HG02610 (cell line): Measurements from ENCODE around the gene MAP3K9.

Experiments used
- ATAC-seq: cut with Tn5 transposase; IDR thresholded peaks from one replicate; pipeline ENCODE4 v1.9.1; 2021; ENCODE audit warnings: mild to moderate bottlenecking, moderate library complexity; ENCODE audit not compliant: unreplicated experiment

Gene MAP3K9

DNA sequence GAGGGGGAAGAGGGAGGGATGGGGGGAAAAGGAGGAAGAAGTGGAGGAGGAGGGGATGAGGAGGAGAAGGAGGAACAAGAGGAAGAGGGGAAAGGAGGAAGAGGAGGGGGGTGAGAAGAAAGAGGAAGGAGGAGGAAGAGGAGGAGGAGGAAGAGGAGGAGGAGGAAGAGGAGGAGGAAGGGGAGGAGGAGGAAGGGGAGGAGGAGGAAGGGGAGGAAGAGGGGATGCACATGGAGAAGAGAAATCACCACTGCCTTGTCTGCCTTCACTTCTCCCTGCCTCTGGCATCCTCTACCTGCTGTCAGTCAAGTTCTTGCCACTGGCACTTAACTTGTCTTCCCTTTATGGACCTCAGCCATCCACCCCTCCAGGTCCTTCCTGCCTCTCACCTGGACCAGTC lies 107.7 kb downstream of the MAP3K9 start:
- ATAC-seq = no peak

DNA sequence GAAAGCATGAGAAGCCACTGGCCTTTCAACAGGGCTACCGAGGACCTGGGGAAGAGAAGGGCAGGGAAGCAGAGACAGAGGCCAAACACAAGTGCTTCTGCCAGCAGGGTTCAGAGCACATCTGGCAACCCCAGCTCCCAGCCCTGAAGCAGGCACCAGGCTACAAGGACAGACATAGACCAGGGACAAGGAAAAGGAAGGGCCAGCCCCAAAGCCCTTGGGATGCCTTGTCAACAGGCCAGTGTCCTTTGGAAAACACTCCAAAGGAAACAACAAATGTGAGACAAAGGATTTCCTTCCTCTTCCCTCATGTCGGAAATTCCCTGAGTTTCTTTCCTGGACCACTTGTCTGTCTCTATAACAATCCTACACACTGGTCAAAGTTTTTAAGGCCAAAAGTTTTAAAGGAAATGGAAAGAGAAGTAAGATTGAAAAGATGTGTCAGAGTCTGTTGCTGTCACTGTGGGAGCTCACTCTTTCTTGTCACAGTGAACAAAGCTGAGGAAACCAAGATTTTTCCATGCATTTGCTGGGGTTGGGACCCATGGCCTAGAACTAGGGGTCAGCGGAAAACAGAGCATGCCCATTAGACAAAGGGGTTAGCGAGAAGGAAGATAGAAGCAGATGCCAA lies 108.2 kb downstream of the MAP3K9 start:
- no peak for ATAC-seq

DNA sequence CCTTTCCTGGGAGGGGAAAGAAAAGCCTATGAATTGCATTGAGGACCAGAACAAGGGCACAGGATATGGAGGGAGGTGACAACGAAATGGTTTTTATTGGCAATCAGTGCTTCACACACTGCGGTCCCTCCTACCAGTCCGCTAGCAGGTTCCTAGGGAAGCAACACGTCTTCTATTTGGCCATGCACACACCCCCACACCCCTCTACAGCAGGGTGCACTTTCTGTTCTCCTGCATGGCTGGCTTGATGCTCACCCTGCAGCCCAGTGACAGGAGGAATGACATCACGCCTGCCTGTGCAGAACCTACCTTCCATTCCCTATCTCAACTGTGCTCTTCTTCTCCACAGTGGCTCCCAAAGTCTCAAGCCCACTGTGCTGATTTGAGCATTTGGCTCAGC lies 109.7 kb downstream of the MAP3K9 start:
- ATAC-seq = no peak

DNA sequence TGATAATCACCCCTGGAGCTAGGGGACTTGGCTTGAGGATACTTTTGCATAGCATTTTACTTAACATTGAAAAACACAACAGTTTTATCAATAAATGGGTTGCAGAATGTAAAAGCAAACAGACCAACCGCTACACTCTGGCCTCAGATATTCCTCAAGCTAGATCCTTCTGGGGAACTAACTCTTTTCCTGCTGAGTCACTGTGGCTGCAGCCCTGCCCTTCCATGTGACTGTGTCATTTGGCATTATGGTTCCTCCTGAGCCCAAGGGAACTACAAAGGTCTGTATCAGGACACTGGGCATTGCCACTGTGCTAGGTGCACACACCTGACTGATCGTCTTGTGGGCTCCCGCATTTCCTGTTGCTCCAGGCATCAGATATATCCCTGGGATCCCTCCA lies 111.0 kb downstream of the MAP3K9 start:
- ATAC-seq = no peak

DNA sequence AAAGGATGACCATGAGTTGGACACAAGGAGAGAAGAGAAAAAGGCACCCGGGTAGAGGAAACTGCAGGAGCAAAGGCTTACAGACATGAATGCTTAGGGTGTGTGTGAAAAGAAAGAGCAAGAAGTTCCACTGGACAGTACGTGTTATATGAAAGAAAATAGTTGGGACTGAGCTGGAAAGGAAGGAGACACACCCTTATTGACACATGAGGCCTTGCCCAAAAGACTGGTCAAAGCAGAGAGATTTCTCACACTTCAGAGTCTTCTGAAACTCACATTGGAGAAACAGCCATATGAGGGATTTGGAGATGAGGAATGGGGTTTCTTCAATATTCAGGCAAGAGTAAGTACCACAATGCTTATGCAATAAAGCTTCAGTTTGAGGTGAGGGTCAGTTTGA lies 111.6 kb downstream of the MAP3K9 start:
- no peak for ATAC-seq

DNA sequence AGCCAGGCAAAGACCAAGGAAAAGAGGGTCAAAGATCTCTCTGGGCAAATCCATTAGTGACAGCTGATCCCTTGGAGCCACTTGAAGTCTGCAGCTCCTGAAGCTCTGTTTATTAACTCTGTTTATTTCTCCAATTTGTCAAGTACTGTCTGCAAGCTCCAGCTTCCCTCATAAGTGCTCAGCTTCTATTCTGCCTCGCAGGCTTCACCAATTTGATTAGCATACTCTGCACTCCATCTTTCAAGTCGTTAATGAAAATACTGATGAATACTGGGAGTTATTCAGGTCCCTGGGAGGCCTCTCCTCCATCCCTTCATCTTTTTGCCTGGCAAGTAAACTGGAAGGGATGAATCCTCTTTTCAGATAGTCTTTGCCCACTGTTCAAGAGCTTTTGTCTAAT lies 113.3 kb downstream of the MAP3K9 start:
- ATAC-seq = no peak

DNA sequence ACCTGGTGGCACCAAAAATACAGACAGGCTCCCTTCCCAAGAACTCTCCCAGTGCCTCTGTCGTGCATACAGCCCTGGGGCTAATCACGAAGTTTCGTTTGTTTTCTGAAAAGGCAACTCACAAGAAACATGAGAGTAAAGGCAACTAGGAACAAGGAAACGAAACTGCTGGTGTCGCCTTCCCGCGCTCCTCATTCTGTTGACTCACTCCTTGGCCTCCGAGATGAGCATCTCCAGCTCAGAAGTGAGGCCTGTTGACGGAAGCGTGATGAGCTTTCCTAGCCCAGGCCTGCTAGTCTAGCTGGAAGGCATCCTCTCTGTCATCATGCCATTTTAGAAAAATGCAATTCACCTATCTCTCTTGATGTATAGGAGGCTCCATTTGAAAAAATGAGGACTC lies 117.1 kb downstream of the MAP3K9 start:
- ATAC-seq = no peak

DNA sequence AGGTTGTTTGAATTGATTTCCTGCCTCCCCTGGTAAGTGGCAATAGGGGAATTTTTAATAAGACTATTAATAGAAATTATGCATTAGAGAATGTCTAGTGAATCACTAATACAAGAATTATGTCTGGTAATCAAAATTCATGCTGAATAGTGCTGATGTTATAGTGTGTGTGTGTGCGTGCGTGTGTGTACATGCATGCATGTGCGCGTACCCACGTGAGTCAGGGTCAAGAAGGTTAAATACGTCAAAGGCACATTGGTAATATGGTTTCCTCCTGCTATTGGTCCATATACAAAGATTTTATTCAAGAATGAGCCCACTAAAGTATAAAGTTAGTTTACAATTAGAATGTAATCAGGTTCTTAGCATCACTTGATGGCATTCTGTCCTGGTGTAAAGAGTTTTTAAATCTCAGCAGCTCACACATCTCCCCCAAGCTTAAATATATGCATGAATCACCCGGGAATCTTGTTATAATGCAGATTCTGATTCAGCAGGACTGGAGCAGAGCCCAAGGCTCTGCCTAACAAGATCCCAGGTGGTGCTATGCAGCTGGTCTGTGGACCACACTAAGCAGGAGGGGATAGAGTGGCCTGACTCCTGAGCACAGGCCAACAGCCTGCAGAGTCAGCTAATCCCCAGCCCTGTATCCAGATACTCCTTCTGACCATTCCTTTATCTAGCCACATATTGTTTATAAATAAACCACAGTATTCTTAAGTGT lies 123.7 kb downstream of the MAP3K9 start:
- ATAC-seq = no peak

DNA sequence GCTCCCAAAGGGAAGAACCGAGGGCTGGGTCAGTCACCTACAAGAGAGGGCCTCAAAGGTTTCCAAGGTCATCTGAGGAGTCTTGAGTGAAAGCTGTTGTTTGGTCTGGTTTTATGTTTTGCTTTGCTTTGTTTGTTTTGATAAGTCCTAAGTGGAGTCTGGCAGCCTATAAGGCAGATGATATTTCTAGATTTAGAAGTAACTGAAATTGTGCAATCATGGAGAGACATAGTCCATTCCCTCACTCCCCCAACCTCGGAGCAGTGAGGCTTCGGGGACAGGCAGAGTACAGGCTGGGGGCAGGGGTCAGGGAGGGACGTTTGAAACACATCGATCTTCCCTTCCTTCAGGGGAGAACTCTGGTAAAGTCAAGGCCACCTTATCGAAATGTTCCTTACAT lies 125.3 kb downstream of the MAP3K9 start:
- no peak for ATAC-seq

DNA sequence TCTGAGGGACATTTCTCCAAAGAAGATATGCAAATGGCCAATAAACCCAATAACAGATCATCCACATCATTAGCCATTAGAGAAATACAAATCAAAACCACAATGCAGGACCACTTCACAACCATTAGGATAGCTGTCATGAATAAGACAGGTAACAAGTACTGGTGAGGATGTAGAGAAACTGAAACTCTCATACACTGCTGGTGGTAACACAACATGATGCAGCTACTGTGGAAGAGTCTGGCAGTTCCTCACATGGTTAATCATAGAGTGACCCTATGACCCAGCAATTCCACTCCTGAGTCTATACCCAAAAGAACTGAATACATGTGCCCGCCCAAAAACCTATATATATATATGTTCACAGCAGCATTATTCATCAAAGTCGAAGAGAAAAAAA lies 128.6 kb downstream of the MAP3K9 start:
- no peak for ATAC-seq

DNA sequence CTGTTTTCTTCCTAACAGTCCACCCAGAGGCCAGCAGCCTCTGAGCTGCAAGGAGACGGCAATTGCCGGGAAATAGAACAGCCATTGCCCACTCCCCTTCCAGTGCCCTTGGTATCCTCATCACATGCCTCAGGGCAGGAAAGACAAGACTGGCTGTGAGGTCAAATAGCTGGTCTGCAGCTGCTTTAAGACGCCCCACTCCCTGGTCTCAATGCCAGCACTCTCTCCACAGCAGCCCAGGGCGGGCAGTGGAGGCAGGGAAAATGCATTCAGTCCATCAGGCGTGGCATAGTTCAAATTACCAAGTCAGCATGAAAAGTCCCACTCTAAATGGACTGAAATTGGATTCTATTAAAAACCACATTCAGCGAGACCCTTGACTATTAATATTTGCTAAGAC lies 132.0 kb downstream of the MAP3K9 start:
- ATAC-seq = no peak
